GM13976 (cell line): ENCODE results near the gene POLA1.

ENCODE experiments used
- DNase-seq: peaks from one replicate; pipeline ENCODE4 v3.0.0; 2012; ENCODE audit warnings: low spot score
- in situ Hi-C: fragments of 300-500 bp; cut with MboI; formaldehyde crosslinking; loops from one replicate; pipeline ENCODE4 v1.12.0; 2022; ENCODE audit warnings: low sequenced_read_pairs, mixed read lengths, inconsistent platforms; ENCODE audit not compliant: unreplicated experiment
- TF ChIP-seq, protein P1 (sequence below): IDR thresholded peaks from 2 replicates; pipeline ENCODE4 v1.5.1; 2012; ENCODE audit warnings: borderline replicate concordance, mild to moderate bottlenecking; ENCODE audit not compliant: insufficient read depth; ENCODE audit errors: extremely low read depth, missing control alignments, control extremely low read depth

The POLA1 gene, protein sequence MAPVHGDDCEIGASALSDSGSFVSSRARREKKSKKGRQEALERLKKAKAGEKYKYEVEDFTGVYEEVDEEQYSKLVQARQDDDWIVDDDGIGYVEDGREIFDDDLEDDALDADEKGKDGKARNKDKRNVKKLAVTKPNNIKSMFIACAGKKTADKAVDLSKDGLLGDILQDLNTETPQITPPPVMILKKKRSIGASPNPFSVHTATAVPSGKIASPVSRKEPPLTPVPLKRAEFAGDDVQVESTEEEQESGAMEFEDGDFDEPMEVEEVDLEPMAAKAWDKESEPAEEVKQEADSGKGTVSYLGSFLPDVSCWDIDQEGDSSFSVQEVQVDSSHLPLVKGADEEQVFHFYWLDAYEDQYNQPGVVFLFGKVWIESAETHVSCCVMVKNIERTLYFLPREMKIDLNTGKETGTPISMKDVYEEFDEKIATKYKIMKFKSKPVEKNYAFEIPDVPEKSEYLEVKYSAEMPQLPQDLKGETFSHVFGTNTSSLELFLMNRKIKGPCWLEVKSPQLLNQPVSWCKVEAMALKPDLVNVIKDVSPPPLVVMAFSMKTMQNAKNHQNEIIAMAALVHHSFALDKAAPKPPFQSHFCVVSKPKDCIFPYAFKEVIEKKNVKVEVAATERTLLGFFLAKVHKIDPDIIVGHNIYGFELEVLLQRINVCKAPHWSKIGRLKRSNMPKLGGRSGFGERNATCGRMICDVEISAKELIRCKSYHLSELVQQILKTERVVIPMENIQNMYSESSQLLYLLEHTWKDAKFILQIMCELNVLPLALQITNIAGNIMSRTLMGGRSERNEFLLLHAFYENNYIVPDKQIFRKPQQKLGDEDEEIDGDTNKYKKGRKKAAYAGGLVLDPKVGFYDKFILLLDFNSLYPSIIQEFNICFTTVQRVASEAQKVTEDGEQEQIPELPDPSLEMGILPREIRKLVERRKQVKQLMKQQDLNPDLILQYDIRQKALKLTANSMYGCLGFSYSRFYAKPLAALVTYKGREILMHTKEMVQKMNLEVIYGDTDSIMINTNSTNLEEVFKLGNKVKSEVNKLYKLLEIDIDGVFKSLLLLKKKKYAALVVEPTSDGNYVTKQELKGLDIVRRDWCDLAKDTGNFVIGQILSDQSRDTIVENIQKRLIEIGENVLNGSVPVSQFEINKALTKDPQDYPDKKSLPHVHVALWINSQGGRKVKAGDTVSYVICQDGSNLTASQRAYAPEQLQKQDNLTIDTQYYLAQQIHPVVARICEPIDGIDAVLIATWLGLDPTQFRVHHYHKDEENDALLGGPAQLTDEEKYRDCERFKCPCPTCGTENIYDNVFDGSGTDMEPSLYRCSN (N-terminal part only)

DNA sequence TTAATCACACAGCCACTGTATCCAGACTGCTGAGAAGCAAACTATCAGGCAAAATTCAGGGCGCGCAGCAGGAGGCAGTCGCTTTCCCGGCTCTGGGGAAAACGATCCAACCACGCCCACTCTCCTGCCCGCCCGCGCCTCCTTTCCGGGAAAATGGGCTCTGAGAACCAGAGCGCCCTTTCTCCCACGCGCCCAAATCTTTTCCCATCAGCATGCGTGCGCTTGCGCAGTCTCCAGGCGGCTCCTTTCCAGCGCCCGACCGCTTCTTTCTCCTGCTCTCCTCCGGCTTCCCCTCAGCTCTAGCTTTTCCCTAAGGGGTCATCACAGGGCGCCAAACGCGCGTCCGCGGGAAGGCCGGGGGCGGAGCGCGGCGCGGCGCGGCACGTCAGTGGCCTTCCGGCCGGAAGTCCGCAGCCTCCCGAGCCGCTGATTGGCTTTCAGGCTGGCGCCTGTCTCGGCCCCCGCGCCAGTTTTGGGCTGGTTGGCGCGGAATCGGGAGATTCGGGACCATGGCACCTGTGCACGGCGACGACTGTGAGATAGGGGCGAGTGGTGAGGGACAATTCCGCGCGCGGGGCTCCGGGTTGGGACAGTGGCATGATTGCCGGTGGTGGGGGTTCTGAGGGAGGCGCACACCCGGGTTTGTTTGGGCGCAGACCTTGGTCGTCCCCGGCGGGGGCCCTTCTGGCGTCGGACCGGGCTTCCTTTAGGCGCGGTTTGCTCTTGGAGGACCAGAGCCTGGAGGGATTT, at the start of gene POLA1:
TSS of gene POLA1 (plus strand) at position 466 of the 750 bp plus-strand sequence. CDS start at position 510, 44 bp downstream.
- DNase-seq: peak; percentile 87
- TF ChIP-seq, protein P1, sequence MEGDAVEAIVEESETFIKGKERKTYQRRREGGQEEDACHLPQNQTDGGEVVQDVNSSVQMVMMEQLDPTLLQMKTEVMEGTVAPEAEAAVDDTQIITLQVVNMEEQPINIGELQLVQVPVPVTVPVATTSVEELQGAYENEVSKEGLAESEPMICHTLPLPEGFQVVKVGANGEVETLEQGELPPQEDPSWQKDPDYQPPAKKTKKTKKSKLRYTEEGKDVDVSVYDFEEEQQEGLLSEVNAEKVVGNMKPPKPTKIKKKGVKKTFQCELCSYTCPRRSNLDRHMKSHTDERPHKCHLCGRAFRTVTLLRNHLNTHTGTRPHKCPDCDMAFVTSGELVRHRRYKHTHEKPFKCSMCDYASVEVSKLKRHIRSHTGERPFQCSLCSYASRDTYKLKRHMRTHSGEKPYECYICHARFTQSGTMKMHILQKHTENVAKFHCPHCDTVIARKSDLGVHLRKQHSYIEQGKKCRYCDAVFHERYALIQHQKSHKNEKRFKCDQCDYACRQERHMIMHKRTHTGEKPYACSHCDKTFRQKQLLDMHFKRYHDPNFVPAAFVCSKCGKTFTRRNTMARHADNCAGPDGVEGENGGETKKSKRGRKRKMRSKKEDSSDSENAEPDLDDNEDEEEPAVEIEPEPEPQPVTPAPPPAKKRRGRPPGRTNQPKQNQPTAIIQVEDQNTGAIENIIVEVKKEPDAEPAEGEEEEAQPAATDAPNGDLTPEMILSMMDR: no peak
- in situ Hi-C loops: no loop called here

DNA sequence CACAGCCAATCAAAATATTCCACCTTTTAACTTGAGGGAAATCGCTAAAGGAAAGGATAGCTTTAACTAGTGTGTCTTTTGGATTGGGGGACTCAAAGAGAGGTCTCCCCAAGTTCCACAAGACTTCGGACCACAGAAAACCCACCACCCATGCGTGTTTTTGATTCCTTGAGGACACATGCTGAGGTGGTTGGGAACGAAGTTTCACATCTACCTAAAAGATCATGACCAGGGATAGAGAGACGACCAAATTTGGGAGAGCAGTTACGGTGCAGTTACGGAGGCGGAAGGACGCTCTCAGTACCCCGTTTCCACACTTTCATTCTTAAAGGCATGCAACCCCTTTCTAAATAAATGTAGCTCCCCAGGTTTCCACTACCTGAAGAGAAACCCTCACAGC, 47.7 kb upstream of the POLA1 start:
- TF ChIP-seq, protein P1: no peak
- in situ Hi-C loops: no loop called here
- no peak for DNase-seq

DNA sequence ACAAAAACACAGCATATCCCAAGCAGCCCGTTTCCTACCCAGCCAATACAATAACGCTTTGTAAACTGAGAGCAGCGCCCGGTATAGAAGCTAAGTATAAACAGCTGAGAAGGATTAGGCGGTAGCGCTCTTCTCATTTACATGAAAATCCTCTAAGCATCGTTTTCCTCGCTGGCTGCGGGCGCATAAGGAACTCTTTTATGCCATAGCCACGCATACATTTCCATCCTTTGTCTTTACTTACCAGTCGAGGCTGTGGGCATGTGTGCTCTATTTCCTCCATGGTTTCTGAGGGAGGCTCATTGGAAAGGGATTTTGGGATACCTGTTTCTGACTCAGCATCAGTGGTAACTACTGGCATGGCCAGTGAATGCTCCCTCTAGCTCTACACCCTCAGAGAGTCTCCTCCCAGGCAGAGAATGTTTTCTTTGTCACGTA, 47.0 kb upstream of the POLA1 start:
- TF ChIP-seq, protein P1: no peak
- no peak for DNase-seq
- in situ Hi-C loops: no loop called here

DNA sequence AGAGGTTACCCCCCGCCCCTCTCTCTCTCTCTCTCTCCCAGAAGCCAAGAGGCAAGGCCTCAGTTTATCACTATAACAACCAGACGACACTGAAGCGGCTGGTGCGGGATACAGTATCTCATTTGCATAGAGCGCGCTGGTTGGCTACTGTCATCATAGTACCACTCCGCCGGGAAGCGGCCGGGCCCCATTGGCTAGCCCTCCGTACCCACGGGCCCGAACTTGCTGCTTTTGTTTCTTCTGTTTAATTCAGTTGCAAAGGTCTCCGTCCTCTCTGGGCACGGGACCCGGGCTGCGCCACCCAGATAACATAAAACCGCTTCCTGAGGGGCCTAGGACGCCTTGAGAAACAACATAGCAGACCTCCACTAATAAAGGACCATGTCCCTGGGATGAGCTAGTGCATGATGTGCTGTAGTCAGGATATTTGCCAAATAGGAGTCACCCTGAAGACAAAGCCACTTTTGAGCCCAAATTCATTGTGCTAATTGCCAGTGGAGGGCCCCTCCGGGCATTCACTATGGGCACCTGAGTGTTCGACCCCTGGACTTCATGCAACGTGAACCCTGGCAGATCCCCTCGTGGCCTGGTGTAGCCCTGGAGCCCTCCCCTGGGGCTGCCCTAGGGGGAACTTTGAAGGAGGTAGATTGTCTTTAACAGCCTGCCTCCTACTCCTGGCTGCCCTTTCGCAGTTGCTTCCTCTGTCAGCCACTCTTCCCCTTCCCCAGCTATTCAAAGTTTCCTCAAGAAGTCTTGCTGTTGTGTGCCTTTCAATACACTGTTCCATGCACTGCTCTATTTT, 46.3 kb upstream of the POLA1 start, which contains the start of gene PCYT1B:
TSS of gene PCYT1B (minus strand) at position 91 of the 802 bp plus-strand sequence. CDS start 242 bp downstream, outside the sequence.
- TF ChIP-seq, protein P1: no peak
- DNase-seq: no peak
- in situ Hi-C loops: no loop called here

DNA sequence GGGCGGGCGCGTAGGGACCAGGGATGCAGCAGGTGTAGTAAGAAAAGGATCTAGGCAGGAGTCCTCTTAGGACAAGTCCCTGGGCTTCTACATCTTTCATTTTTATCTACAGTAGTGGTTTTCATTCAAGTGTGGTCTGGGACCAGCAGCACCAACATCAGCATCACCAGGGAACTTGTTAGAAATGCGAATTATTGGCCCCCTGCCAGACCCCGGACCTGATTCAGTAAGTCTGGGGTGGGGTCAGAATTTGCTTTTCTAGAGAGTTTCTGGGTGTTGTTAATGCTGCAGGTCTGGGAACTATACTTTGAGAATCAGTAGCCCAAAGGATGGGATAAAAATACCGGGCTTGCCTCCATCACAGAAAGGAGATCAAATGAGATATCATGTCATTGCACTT, 45.2 kb upstream of the POLA1 start:
- in situ Hi-C loops: no loop called here
- TF ChIP-seq, protein P1: no peak

More for the DNA sequence above, 45.2 kb upstream of the POLA1 start:
- DNase-seq: no peak
